HG02759 (cell line): ENCODE data around the gene OR5D18.
"Not testable (repeated sequence)": the region's sequence is repeated elsewhere in the genome, so short reads cannot be mapped to it uniquely, and the experiment has no call there.

Experiments used
- ATAC-seq: cut with Tn5 transposase; IDR thresholded peaks from one replicate; pipeline ENCODE4 v1.9.1; 2021; ENCODE audit warnings: mild to moderate bottlenecking, moderate library complexity; ENCODE audit not compliant: unreplicated experiment

OR5D18 gene

GRCh38 chr11:55819330-55819729 lies at the start of gene OR5D18:
Gene OR5D18 (plus strand): TSS chr11:55819630. CDS start chr11:55819630, 0 bp downstream.
- no peak for ATAC-seq

DNA sequence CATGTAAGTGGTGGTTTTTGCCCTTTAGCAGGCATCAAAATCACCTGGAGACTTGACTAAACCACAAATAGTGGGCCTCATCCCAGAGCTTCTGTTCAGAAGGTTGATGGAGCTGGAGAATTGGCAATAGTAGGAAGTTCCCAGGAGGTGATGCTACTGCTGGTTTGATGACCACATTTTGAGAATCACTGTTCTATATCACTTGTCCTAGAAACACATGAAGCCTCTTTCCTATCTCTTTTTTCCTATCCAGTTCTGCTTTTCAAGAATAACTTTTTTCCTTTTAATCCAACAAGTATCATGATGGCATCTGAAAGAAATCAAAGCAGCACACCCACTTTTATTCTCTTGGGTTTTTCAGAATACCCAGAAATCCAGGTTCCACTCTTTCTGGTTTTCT lies 46.3 kb upstream of the OR5D18 start, which contains the start of gene OR5D13:
Gene OR5D13 (plus strand): TSS at position 301 of the 400 bp plus-strand sequence. CDS start 0 bp downstream, at position 301.
- ATAC-seq: no peak

- no peak for ATAC-seq
Measured at GRCh38 chr11:55791606-55792005, 27.8 kb upstream of the OR5D18 start.

DNA sequence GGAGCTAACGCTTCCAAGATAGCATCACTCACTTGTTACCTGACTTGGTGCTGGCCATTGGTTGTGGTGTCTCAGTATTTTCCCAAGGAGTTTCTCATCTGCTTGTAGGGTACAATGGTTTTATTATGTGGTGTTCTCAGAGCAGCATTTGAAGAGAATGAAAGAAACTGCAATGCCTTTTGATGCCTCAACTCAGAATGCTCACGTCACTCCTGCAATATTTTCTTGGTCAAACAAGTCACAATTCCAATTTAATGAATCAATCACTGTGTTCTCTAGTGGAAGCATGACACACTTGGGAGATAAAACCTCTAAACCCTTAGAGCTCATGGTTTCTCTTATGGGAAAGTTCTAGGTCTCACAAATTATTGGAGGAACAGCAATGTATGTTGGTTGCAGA lies 26.1 kb upstream of the OR5D18 start:
- ATAC-seq: no peak

DNA sequence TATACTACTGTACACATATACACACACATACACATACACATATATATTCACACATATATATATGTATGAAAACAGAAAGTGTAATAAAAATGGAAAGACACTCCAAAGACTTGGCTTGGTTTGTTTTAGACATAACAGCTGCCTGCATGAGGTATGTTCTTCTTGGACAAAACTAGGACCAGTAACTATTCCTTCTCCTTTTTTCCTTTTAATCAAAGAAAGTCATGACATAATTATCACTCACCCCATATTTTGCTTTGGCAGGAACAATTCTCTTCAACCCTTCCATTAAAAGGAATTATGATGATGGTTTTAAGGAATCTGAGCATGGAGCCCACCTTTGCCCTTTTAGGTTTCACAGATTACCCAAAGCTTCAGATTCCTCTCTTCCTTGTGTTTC lies 24.2 kb upstream of the OR5D18 start, which contains the start of gene OR5D14:
Gene OR5D14 (plus strand): TSS at position 301 of the 400 bp plus-strand sequence. CDS start 0 bp downstream, at position 301.
- no peak for ATAC-seq

GRCh38 chr11:55806248-55806647 lies 13.2 kb upstream of the OR5D18 start:
- ATAC-seq: no peak

- no peak for ATAC-seq
Measured at GRCh38 chr11:55811067-55811466, 8.4 kb upstream of the OR5D18 start, which contains the start of gene OR5L1. Gene OR5L1 (plus strand): TSS chr11:55811367. CDS start chr11:55811467, 100 bp downstream.

- ATAC-seq: no peak
Measured at GRCh38 chr11:55826919-55827318, 7.5 kb downstream of the OR5D18 start, which contains the start of gene OR5L2. Gene OR5L2 (plus strand): TSS chr11:55827219. CDS start chr11:55827219, 0 bp downstream.

- ATAC-seq: no peak
Measured at GRCh38 chr11:55838452-55838851, 19.0 kb downstream of the OR5D18 start, which contains the start of gene OR5D16. Gene OR5D16 (plus strand): TSS chr11:55838752. CDS start chr11:55838752, 0 bp downstream.

DNA sequence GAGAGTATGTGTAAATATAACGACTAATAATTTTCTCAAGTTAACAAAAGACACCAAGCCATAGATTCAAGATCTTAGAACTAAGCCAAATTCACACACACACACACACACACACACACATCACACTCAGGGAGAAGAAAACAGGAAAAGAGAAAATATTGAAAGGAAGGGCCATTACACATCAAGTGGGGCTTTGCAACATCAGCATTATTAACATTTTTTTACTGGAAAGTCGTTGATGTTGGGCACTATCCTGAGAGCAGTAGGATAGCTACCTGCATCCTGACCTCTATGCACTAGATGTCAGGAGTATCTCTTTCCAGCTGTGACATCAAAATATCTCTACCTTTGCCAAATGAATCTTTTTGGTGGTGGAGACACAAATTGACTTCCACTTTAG lies 28.0 kb downstream of the OR5D18 start:
- ATAC-seq: no peak

- ATAC-seq: no peak
Measured at GRCh38 chr11:55849037-55849436, 29.6 kb downstream of the OR5D18 start.

GRCh38 chr11:55852141-55852540 lies 32.7 kb downstream of the OR5D18 start:
- ATAC-seq: no peak

DNA sequence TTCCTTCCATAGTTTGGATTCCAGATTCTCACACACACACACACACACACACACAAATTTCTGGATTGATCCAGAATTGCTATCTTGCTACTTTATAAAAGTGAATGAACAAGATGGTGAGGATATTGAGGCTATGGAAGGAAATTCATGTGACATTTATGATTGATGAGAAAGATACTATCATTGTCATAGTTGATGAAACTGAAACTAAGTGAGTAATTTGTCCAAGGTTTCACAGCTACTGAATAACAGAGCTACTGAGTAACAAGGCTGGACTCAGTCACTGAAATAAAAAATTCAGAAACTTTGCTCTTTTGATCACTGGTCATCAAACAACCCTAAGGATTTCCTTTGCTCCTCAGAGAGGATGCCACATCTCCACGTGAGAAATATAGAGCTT lies 35.3 kb downstream of the OR5D18 start:
- ATAC-seq: no peak

- not testable (repeated sequence) for ATAC-seq
Measured at GRCh38 chr11:55867354-55867753, 47.9 kb downstream of the OR5D18 start.
